Neural cell (in vitro differentiated cells): Measurements from ENCODE around the gene LCORL. TPM values are rescaled to one million over a fixed set of nuclear protein-coding genes. Genes with fewer than 3 reads are reported as not detected.

Experiments
- H2AFZ ChIP-seq: fragments of 200-600, 300-800 bp; sonication (generic), shearing (Covaris generic); 2 replicates; pipeline ENCODE4 v1.6.0; 2014; ENCODE audit warnings: low read depth, mild to moderate bottlenecking, antibody characterized with exemption, low read length, moderate library complexity
- H3F3A ChIP-seq: fragments of 200-600 bp; shearing (Covaris generic); 2 replicates; pipeline ENCODE4 v1.6.1; 2016; ENCODE audit warnings: mild to moderate bottlenecking, moderate library complexity, mixed read lengths, antibody characterized with exemption, low read length; ENCODE audit not compliant: insufficient read depth, poor library complexity, severe bottlenecking
- H3K27ac ChIP-seq: fragments of 200-600, 300-800 bp; sonication (generic), shearing (Covaris generic); 2 replicates; pipeline ENCODE4 v1.5.1; 2014; ENCODE audit warnings: mild to moderate bottlenecking, low read length, moderate library complexity
- H3K27me3 ChIP-seq: fragments of 300-800, 200-600 bp; sonication (generic), shearing (Covaris generic); 2 replicates; pipeline ENCODE4 v1.6.0; 2014; ENCODE audit warnings: mild to moderate bottlenecking, low read depth, low read length, moderate library complexity; ENCODE audit not compliant: insufficient read depth
- H3K36me3 ChIP-seq: fragments of 300-800, 200-600 bp; sonication (generic), shearing (Covaris generic); 2 replicates; pipeline ENCODE4 v1.5.1; 2014; ENCODE audit warnings: mild to moderate bottlenecking, antibody characterized with exemption, low read length, moderate library complexity; ENCODE audit not compliant: insufficient read depth
- H3K4me2 ChIP-seq: fragments of 300-800, 200-600 bp; sonication (generic), shearing (Covaris generic); 2 replicates; pipeline ENCODE4 v1.6.0; 2014; ENCODE audit warnings: mild to moderate bottlenecking, low read length
- H3K4me3 ChIP-seq: fragments of 300-800, 200-600 bp; sonication (generic), shearing (Covaris generic); 2 replicates; pipeline ENCODE4 v1.5.1; 2014; ENCODE audit warnings: mild to moderate bottlenecking, low read length, moderate library complexity
- H3K79me2 ChIP-seq: fragments of 200-600 bp; shearing (Covaris generic); replicated peaks from 2 replicates; pipeline ENCODE4 v1.6.0; 2014; ENCODE audit warnings: mild to moderate bottlenecking, low read length, moderate library complexity; ENCODE audit not compliant: insufficient read depth
- H3K9ac ChIP-seq: fragments of 300-800, 200-600 bp; sonication (generic), shearing (Covaris generic); 2 replicates; pipeline ENCODE4 v1.6.1; 2016; ENCODE audit warnings: mild to moderate bottlenecking, low read length, mixed read lengths
- H3K9me2 ChIP-seq: fragments of 200-600 bp; shearing (Covaris generic); 2 replicates; pipeline ENCODE4 v1.6.1; 2016; ENCODE audit warnings: mild to moderate bottlenecking, low read length, mixed read lengths; ENCODE audit not compliant: insufficient read depth
- H3K9me3 ChIP-seq: fragments of 200-600, 300-800 bp; sonication (generic), shearing (Covaris generic); 2 replicates; pipeline ENCODE4 v1.6.1; 2016; ENCODE audit warnings: mild to moderate bottlenecking, mixed run types, low read length, moderate library complexity, mixed read lengths
- H4K20me1 ChIP-seq: fragments of 200-600 bp; shearing (Covaris generic); 2 replicates; pipeline ENCODE4 v1.6.1; 2016; ENCODE audit warnings: mild to moderate bottlenecking, mixed run types; ENCODE audit not compliant: insufficient read depth
- EP300 ChIP-seq: fragments of 450-650 bp; conservative IDR thresholded peaks from 2 replicates; pipeline ENCODE4 v1.6.1; 2014; ENCODE audit warnings: antibody characterized with exemption, mild to moderate bottlenecking, moderate library complexity; ENCODE audit not compliant: poor library complexity, severe bottlenecking
- EZH2 ChIP-seq: fragments of 200-600, 300-800 bp; shearing (Covaris generic), sonication (generic); IDR thresholded peaks from 2 replicates; pipeline ENCODE4 v1.6.1; 2014; ENCODE audit warnings: antibody characterized with exemption, low read length, borderline replicate concordance, mild to moderate bottlenecking; ENCODE audit not compliant: insufficient read depth, poor library complexity, severe bottlenecking
- MXI1 ChIP-seq: fragments of 450-650 bp; conservative IDR thresholded peaks from 2 replicates; pipeline ENCODE4 v1.6.1; 2014; ENCODE audit warnings: antibody characterized with exemption, mild to moderate bottlenecking; ENCODE audit not compliant: poor library complexity, severe bottlenecking
- POLR2AphosphoS5 ChIP-seq: IDR thresholded peaks from 2 replicates; pipeline ENCODE4 v1.6.1; 2012
- RAD21 ChIP-seq: fragments of 450-650 bp; conservative IDR thresholded peaks from 2 replicates; pipeline ENCODE4 v1.6.1; 2014; ENCODE audit warnings: antibody characterized with exemption, mild to moderate bottlenecking, moderate library complexity
- SMC3 ChIP-seq: fragments of 450-650 bp; conservative IDR thresholded peaks from 2 replicates; pipeline ENCODE4 v1.6.1; 2014; ENCODE audit warnings: antibody characterized with exemption, mild to moderate bottlenecking, moderate library complexity; ENCODE audit not compliant: poor library complexity
- TAF1 ChIP-seq: IDR thresholded peaks from 2 replicates; pipeline ENCODE4 v1.6.1; 2012; ENCODE audit warnings: low read depth
- polyA plus RNA-seq: library from polyadenylated mRNA; depleted of rRNA; stranded (reverse); fragments of >200 nt; gene quantifications from 2 replicates; pipeline ENCODE4 v1.2.3, GENCODE V29; 2014
- TF ChIP-seq, protein P1 (sequence below): IDR thresholded peaks from 2 replicates; pipeline ENCODE4 v1.6.1; 2012; ENCODE audit warnings: borderline replicate concordance
- TF ChIP-seq, protein P2 (sequence below): fragments of 450-650 bp; IDR thresholded peaks from 2 replicates; pipeline ENCODE4 v1.5.1; 2014; ENCODE audit warnings: antibody characterized with exemption, mild to moderate bottlenecking, moderate library complexity; ENCODE audit not compliant: poor library complexity, severe bottlenecking

LCORL gene
- polyA plus RNA-seq, 1 donor from 2014 or later: 49.0 TPM

DNA sequence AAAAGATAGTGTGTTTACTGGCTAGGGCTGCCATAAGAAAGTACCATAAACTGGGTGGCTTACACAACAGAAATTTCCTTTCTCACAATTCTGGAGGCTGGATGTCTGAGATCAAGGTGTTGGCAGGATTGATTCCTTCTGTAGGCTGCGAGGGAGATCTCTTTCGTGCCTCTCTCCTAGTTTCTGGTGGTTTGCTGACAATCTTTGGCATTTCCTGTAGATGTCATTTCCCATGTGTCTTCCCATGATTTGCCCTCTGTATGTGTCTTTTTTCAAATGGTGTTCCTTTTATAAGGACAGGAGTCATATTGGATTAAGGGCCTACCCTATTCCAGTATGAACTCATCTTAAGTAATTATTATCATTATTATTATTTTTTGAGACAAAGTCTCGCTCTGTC, 27.9 kb upstream of the LCORL start:
- Histone ChIP-seq H3K9me2 (no peaks in the 10 kb centered on the region), H3K27ac (no peak overlapping the region), H3K79me2 (no peaks in the 10 kb centered on the region), H3K9me3 (no peaks in the 10 kb centered on the region), H3F3A (no peaks in the 10 kb centered on the region), H4K20me1 (no peaks in the 10 kb centered on the region), H3K4me3 (no peak overlapping the region), H3K36me3 (no peaks in the 10 kb centered on the region), H3K4me2 (no peak overlapping the region), H3K27me3 (no peaks in the 10 kb centered on the region), H2AFZ (no peak overlapping the region), H3K9ac (no peak overlapping the region)
- TF ChIP-seq SMC3 (no peak), EP300 (no peak), TAF1 (no peak), EZH2 (no peak), POLR2AphosphoS5 (no peak), MXI1 (no peak), RAD21 (no peak)
- TF ChIP-seq, protein P1, sequence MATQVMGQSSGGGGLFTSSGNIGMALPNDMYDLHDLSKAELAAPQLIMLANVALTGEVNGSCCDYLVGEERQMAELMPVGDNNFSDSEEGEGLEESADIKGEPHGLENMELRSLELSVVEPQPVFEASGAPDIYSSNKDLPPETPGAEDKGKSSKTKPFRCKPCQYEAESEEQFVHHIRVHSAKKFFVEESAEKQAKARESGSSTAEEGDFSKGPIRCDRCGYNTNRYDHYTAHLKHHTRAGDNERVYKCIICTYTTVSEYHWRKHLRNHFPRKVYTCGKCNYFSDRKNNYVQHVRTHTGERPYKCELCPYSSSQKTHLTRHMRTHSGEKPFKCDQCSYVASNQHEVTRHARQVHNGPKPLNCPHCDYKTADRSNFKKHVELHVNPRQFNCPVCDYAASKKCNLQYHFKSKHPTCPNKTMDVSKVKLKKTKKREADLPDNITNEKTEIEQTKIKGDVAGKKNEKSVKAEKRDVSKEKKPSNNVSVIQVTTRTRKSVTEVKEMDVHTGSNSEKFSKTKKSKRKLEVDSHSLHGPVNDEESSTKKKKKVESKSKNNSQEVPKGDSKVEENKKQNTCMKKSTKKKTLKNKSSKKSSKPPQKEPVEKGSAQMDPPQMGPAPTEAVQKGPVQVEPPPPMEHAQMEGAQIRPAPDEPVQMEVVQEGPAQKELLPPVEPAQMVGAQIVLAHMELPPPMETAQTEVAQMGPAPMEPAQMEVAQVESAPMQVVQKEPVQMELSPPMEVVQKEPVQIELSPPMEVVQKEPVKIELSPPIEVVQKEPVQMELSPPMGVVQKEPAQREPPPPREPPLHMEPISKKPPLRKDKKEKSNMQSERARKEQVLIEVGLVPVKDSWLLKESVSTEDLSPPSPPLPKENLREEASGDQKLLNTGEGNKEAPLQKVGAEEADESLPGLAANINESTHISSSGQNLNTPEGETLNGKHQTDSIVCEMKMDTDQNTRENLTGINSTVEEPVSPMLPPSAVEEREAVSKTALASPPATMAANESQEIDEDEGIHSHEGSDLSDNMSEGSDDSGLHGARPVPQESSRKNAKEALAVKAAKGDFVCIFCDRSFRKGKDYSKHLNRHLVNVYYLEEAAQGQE: no peak
- TF ChIP-seq, protein P2, sequence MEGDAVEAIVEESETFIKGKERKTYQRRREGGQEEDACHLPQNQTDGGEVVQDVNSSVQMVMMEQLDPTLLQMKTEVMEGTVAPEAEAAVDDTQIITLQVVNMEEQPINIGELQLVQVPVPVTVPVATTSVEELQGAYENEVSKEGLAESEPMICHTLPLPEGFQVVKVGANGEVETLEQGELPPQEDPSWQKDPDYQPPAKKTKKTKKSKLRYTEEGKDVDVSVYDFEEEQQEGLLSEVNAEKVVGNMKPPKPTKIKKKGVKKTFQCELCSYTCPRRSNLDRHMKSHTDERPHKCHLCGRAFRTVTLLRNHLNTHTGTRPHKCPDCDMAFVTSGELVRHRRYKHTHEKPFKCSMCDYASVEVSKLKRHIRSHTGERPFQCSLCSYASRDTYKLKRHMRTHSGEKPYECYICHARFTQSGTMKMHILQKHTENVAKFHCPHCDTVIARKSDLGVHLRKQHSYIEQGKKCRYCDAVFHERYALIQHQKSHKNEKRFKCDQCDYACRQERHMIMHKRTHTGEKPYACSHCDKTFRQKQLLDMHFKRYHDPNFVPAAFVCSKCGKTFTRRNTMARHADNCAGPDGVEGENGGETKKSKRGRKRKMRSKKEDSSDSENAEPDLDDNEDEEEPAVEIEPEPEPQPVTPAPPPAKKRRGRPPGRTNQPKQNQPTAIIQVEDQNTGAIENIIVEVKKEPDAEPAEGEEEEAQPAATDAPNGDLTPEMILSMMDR: no peak

DNA sequence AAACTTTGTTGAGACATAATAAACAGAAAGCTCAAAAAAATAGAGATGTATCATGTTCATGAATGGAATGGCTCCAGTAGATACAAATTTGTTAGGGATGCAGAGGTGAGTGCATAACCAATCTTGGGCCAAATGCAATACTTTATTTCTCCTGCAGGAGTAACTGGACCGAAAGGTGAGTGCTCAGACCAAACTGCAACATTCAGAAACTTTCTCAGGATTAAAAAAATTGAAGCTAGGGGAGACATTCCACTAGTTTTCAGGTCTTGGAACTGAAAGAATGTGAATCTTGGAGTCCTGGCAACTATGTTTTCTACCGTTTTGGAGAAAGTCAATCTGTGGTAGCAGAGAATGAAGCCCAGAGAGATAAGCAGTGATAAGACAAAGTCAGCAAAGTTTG, 21.2 kb upstream of the LCORL start:
- no peak overlapping the region for H3K4me2 ChIP-seq
- H2AFZ ChIP-seq: no peak overlapping the region
- no peak overlapping the region for H3K9ac ChIP-seq
- no peaks in the 10 kb centered on the region for H3K9me2 ChIP-seq
- TF ChIP-seq, protein P2: no peak
- TF ChIP-seq RAD21: no peak
- no peak for TF ChIP-seq TAF1
- no peak for TF ChIP-seq EZH2
- no peak for TF ChIP-seq POLR2AphosphoS5
- no peak overlapping the region for H3K4me3 ChIP-seq
- H3K27ac ChIP-seq: no peak overlapping the region
- no peaks in the 10 kb centered on the region for H3F3A ChIP-seq
- no peaks in the 10 kb centered on the region for H4K20me1 ChIP-seq
- H3K79me2 ChIP-seq: no peaks in the 10 kb centered on the region
- H3K27me3 ChIP-seq: no peaks in the 10 kb centered on the region
- no peaks in the 10 kb centered on the region for H3K36me3 ChIP-seq
- H3K9me3 ChIP-seq: no peaks in the 10 kb centered on the region
